ENCODE data around the gene PIP5K1C. TPM values are rescaled to one million over a fixed set of nuclear protein-coding genes. Genes with fewer than 3 reads are reported as not detected.

The PIP5K1C gene
- total and polyA plus RNA-seq, 9 of the 15 experiments (the other 6 are each of a cell fraction or from before 2014, with no cell fraction given), result 0.38 to 22.1 (median 4.1) TPM

DNA sequence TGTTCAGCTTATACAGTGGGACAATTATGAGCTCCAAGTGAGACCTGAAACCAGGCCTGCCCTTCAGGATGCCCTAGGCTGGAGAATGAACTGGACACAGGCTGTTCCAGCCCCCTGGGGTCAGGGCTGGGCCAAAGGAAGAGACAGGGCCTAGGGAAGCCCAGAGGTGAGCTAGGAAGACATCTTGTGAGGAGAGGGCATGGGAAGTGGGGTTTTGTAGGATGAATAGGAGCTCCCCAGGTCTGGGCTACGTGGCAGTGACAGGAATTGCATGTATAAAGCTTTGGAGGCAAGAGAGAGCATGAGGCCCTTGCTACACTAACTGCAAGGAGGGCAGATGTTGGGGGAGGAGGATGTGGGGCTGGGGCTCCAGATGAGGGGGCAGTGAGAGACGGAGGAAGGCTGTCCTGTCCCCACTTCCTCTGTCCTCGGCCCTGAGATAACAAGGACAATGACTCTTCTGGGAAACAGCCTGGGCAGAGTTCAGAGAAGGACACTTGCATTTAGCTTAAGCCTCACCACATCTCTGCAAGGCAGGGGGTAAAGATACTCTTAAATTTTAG, 92.1 kb downstream of the PIP5K1C start (continued):
- TF ChIP-seq, protein P1, sequence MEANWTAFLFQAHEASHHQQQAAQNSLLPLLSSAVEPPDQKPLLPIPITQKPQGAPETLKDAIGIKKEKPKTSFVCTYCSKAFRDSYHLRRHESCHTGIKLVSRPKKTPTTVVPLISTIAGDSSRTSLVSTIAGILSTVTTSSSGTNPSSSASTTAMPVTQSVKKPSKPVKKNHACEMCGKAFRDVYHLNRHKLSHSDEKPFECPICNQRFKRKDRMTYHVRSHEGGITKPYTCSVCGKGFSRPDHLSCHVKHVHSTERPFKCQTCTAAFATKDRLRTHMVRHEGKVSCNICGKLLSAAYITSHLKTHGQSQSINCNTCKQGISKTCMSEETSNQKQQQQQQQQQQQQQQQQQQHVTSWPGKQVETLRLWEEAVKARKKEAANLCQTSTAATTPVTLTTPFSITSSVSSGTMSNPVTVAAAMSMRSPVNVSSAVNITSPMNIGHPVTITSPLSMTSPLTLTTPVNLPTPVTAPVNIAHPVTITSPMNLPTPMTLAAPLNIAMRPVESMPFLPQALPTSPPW (CRISPR knock-in tag; IDR thresholded peaks at IDR 0.05), result no peak
- no peak for TF ChIP-seq RBM15 (IDR thresholded peaks at IDR 0.05; ENCODE audit: insufficient read depth, low read length)
- TF ChIP-seq HDAC1 (IDR thresholded peaks at IDR 0.05), result no peak
- no peak for TF ChIP-seq HSF4 (CRISPR knock-in tag; IDR thresholded peaks at IDR 0.05; ENCODE audit: borderline replicate concordance)
- no peak for TF ChIP-seq WHSC1 (IDR thresholded peaks at IDR 0.05; ENCODE audit: low read length)
- TF ChIP-seq, protein P2, sequence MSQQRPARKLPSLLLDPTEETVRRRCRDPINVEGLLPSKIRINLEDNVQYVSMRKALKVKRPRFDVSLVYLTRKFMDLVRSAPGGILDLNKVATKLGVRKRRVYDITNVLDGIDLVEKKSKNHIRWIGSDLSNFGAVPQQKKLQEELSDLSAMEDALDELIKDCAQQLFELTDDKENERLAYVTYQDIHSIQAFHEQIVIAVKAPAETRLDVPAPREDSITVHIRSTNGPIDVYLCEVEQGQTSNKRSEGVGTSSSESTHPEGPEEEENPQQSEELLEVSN (IDR thresholded peaks at IDR 0.05; ENCODE audit: borderline replicate concordance in 1 of 2, extremely low read depth in 1 of 2, insufficient read depth in 1 of 2, insufficient read length in 1 of 2, low read depth in 1 of 2, low read length in 1 of 2, poor library complexity in 1 of 2, severe bottlenecking in 1 of 2), result peak in 1 of 2 experiments; percentile 58
- no peak for TF ChIP-seq SIRT6 (IDR thresholded peaks at IDR 0.05; ENCODE audit: low read depth, low read length)
- TF ChIP-seq SNIP1 (IDR thresholded peaks at IDR 0.05; ENCODE audit: low read depth), result no peak
- no peak for TF ChIP-seq ZNF785 (CRISPR knock-in tag; IDR thresholded peaks at IDR 0.05)
- TF ChIP-seq, protein P3, sequence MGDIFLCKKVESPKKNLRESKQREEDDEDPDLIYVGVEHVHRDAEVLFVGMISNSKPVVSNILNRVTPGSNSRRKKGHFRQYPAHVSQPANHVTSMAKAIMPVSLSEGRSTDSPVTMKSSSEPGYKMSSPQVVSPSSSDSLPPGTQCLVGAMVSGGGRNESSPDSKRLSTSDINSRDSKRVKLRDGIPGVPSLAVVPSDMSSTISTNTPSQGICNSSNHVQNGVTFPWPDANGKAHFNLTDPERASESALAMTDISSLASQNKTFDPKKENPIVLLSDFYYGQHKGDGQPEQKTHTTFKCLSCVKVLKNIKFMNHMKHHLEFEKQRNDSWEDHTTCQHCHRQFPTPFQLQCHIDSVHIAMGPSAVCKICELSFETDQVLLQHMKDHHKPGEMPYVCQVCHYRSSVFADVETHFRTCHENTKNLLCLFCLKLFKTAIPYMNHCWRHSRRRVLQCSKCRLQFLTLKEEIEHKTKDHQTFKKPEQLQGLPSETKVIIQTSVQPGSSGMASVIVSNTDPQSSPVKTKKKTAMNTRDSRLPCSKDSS (IDR thresholded peaks at IDR 0.05; ENCODE audit: low read depth, partially characterized antibody), result no peak
- no peak for TF ChIP-seq NFE2L1 (tag; IDR thresholded peaks at IDR 0.05; ENCODE audit: borderline replicate concordance, low read depth)
- TF ChIP-seq ZBTB1 (CRISPR knock-in tag; IDR thresholded peaks at IDR 0.05; ENCODE audit: borderline replicate concordance, low read depth), result no peak
- TF ChIP-seq MEF2A (IDR thresholded peaks at IDR 0.05; ENCODE audit: control insufficient read depth, low read depth, low read length), result no peak
- no peak for TF ChIP-seq HIVEP1 (CRISPR knock-in tag; IDR thresholded peaks at IDR 0.05)
- no peak for TF ChIP-seq KDM1A (IDR thresholded peaks at IDR 0.05)
- TF ChIP-seq HDAC3 (IDR thresholded peaks at IDR 0.05; ENCODE audit: borderline replicate concordance, partially characterized antibody), result no peak
- TF ChIP-seq U2AF2 (optimal IDR thresholded peaks at IDR 0.05; ENCODE audit: low read depth, low read length), result no peak
- TF ChIP-seq POLR3G (IDR thresholded peaks at IDR 0.05; ENCODE audit: extremely low read depth, insufficient read length, insufficient replicate concordance), result no peak
- no peak for TF ChIP-seq ZNF239 (CRISPR knock-in tag; IDR thresholded peaks at IDR 0.05)
- TF ChIP-seq, protein P4, sequence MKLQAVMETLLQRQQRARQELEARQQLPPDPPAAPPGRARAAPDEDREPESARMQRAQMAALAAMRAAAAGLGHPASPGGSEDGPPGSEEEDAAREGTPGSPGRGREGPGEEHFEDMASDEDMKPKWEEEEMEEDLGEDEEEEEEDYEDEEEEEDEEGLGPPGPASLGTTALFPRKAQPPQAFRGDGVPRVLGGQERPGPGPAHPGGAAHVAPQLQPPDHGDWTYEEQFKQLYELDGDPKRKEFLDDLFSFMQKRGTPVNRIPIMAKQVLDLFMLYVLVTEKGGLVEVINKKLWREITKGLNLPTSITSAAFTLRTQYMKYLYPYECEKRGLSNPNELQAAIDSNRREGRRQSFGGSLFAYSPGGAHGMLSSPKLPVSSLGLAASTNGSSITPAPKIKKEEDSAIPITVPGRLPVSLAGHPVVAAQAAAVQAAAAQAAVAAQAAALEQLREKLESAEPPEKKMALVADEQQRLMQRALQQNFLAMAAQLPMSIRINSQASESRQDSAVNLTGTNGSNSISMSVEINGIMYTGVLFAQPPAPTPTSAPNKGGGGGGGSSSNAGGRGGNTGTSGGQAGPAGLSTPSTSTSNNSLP (IDR thresholded peaks at IDR 0.05; ENCODE audit: borderline replicate concordance, low read depth, low read length), result no peak
- no peak for TF ChIP-seq NR3C1 (CRISPR knock-in tag; IDR thresholded peaks at IDR 0.05)
- no peak for TF ChIP-seq RHOXF2B (CRISPR knock-in tag; conservative IDR thresholded peaks at IDR 0.05)
- peak; percentile 53 to 57; a peak in 2 of 4 replicates for TF ChIP-seq MAZ (CRISPR knock-in tag; conservative IDR thresholded peaks at IDR 0.05 in 1 of 2, IDR thresholded peaks at IDR 0.05 in 1 of 2)
